ENCODE results near the gene ZNF385C.

The ZNF385C gene

GRCh38 chr17:42124256-42124655, 26.0 kb upstream of the ZNF385C start:
- no peak for DNase-seq

GRCh38 chr17:42122371-42123303, 24.4 kb upstream of the ZNF385C start, which contains the start of gene HSPB9:
HSPB9 (plus strand) TSS chr17:42122804; CDS start chr17:42122851, 47 bp downstream.
- no peak for DNase-seq

- peak; percentile 82 for DNase-seq
Measured at GRCh38 chr17:42120770-42121769, 22.8 kb upstream of the ZNF385C start, which contains the start of gene KAT2A. KAT2A (minus strand) TSS chr17:42121367; CDS start chr17:42121304, 63 bp downstream.

GRCh38 chr17:42120161-42120769, 22.0 kb upstream of the ZNF385C start:
- no peak for DNase-seq

GRCh38 chr17:42119301-42119700, 21.0 kb upstream of the ZNF385C start:
- no peak for DNase-seq

GRCh38 chr17:42118545-42118944, 20.3 kb upstream of the ZNF385C start:
- DNase-seq = no peak

- DNase-seq = no peak
Measured at GRCh38 chr17:42118126-42118510, 19.8 kb upstream of the ZNF385C start.

- no peak for DNase-seq
Measured at GRCh38 chr17:42117397-42118125, 19.3 kb upstream of the ZNF385C start.

- DNase-seq = peak; percentile 74
Measured at GRCh38 chr17:42116705-42117396, 18.6 kb upstream of the ZNF385C start.

- DNase-seq = no peak
Measured at GRCh38 chr17:42114118-42114517, 15.8 kb upstream of the ZNF385C start.

GRCh38 chr17:42113293-42114069, 15.2 kb upstream of the ZNF385C start:
- DNase-seq = no peak

GRCh38 chr17:42112552-42113176, 14.4 kb upstream of the ZNF385C start, which contains the start of gene DHX58:
DHX58 (minus strand) TSS chr17:42112714; CDS start chr17:42111892, 822 bp downstream.
- DNase-seq = peak; percentile 82

- no peak for DNase-seq
Measured at GRCh38 chr17:42111871-42112551, 13.7 kb upstream of the ZNF385C start.

GRCh38 chr17:42111265-42111636, 13.0 kb upstream of the ZNF385C start:
- no peak for DNase-seq

GRCh38 chr17:42110301-42111264, 12.3 kb upstream of the ZNF385C start:
- no peak for DNase-seq

- no peak for DNase-seq
Measured at GRCh38 chr17:42109086-42109485, 10.8 kb upstream of the ZNF385C start.

Measured in fibroblast of skin of scalp (primary cell).